ENCODE data around the gene ARHGDIG. TPM values are rescaled to one million over a fixed set of nuclear protein-coding genes. Genes with fewer than 3 reads are reported as not detected.
A peak's percentile ranks its signal among the peaks of the same experiment; 100 is the strongest.

Gene ARHGDIG
- not detected for total RNA-seq (ENCODE audit: unreplicated experiment)
- long read RNA-seq: 0 reads

DNA sequence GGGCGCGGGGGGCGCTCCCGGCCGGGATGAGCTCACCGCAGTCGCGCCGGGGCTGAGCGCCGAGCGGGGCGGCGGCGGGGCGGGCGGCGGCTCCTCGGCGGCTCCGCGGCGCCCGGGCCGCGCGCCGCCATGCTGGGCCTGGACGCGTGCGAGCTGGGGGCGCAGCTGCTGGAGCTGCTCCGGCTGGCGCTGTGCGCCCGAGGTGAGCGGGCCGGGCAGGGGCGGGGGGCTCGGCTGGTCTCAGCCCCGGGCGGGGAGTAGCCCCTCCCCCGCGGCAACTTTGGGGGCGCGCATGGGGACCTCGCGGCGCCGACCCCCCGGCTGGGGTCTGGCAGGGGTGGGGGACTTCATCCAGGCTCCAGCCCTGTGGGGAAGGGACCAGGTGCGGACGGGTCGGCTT lies at the start of gene ARHGDIG:
ARHGDIG (plus strand) TSS at position 40 of the 400 bp plus-strand sequence; CDS start at position 130, 90 bp downstream.
- Mint-ChIP-seq H3K27me3 (ENCODE audit: unreplicated experiment) (peaks cover 9% of the 10 kb centered on the region), H3K4me1 (ENCODE audit: unreplicated experiment) (no peaks in the 10 kb centered on the region), H3K27ac (ENCODE audit: unreplicated experiment) (no peak within 1 kb of the TSS), H3K36me3 (ENCODE audit: low read depth, unreplicated experiment) (no peaks in the 10 kb centered on the region), H3K4me3 (ENCODE audit: unreplicated experiment) (no peak within 1 kb of the TSS), H3K9me3 (ENCODE audit: unreplicated experiment) (no peaks in the 10 kb centered on the region)
- no peak for DNase-seq (ENCODE audit: low spot score)
- TF ChIP-seq, protein P1, sequence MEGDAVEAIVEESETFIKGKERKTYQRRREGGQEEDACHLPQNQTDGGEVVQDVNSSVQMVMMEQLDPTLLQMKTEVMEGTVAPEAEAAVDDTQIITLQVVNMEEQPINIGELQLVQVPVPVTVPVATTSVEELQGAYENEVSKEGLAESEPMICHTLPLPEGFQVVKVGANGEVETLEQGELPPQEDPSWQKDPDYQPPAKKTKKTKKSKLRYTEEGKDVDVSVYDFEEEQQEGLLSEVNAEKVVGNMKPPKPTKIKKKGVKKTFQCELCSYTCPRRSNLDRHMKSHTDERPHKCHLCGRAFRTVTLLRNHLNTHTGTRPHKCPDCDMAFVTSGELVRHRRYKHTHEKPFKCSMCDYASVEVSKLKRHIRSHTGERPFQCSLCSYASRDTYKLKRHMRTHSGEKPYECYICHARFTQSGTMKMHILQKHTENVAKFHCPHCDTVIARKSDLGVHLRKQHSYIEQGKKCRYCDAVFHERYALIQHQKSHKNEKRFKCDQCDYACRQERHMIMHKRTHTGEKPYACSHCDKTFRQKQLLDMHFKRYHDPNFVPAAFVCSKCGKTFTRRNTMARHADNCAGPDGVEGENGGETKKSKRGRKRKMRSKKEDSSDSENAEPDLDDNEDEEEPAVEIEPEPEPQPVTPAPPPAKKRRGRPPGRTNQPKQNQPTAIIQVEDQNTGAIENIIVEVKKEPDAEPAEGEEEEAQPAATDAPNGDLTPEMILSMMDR (IDR thresholded peaks at IDR 0.05; ENCODE audit: unreplicated experiment): no peak

DNA sequence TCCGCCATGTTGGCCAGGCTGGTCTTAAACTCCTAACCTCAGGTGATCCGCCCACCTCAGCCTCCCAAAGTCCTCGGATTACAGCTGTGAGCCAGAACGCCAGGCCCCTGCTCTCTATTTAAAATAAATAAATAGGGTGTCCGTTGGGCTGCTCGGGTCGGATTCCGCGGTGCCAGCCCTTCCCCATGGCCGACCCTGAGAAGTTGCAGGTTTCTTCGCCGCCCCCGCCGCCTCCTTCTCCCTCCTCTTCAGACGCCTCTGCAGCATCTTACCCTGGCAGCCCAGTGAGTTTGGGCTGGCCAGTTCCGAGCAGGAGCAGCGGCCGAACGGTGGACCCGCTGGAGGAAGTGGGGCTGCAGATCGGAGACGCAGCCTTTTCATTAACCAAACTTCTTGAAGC lies 49.4 kb upstream of the ARHGDIG start:
- Mint-ChIP-seq H3K4me3 (ENCODE audit: unreplicated experiment) (no peak overlapping the region), H3K27ac (ENCODE audit: unreplicated experiment) (no peak overlapping the region), H3K9me3 (ENCODE audit: unreplicated experiment) (no peaks in the 10 kb centered on the region), H3K36me3 (ENCODE audit: low read depth, unreplicated experiment) (peaks cover 12% of the 10 kb centered on the region), H3K4me1 (ENCODE audit: unreplicated experiment) (peaks cover 14% of the 10 kb centered on the region), H3K27me3 (ENCODE audit: unreplicated experiment) (peaks cover 11% of the 10 kb centered on the region)
- DNase-seq (ENCODE audit: low spot score): no peak
- TF ChIP-seq, protein P1 (IDR thresholded peaks at IDR 0.05; ENCODE audit: unreplicated experiment): no peak

DNA sequence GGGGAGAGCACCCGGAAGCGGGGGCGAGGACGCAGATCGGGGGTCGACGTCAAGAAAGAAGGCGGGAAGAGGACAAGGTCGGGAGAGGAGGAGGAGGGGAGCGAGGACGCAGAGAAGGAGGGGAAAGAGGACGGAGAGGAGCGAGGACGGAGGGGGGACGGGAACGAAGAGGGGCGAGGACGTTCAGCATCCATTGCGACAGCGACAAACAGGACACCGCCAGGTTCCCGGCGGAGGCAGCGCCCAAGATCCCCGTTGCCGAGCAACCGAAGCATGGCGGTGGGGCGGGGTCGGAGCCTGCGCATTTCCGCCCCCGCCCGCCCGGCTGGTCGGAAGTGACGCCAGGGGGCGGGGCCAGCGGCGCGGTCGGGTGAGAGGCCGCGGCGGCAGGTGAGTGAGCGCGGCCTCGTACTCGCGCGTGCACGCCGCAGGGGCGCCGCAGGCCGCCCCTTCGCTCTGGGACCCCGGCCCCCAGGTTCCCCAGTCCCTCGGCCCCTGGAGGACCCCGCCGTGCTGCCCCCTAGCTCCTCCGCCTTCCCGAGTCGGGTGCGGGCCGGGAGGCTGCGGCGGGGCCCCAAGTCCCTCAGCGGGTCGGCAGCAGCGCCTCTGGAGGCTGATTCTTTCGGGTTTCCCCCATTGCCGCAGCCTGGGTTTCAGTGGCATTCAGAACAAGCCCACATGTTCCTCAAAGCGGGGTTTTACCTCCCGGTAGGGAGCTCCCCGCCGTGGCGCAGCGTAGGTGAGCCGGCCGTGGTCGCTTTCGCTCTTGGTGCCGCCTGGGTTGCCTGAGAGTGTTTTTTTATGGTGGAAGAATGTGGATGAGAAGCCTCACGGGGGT lies 45.7 kb upstream of the ARHGDIG start, which contains the start of gene FAM234A:
FAM234A (plus strand) TSS at position 354 of the 838 bp plus-strand sequence. CDS start 19,593 bp downstream, outside the sequence.
- H3K9me3 Mint-ChIP-seq (ENCODE audit: unreplicated experiment): no peaks in the 10 kb centered on the region
- peak; percentile 96 for DNase-seq (ENCODE audit: low spot score)

DNA sequence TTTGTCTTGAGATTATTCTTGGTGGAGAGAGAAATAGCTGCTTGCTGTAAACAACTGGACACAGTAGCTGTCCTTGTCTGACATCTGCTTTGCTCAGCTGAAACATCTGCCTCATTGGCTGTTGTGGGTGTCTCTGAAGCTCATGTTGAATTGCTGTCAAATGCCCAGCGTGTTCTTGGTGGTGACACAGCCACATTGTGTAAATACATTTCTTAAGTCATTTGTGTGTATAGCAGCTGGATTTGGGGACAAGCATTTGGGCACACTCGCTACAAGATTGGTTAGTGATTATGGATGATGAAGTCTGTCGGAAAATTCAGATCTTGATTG lies 40.5 kb upstream of the ARHGDIG start:
- Mint-ChIP-seq H3K4me1 (ENCODE audit: unreplicated experiment) (peaks cover 4% of the 10 kb centered on the region), H3K27ac (ENCODE audit: unreplicated experiment) (peak overlapping the region; percentile 16), H3K27me3 (ENCODE audit: unreplicated experiment) (peaks cover 8% of the 10 kb centered on the region), H3K9me3 (ENCODE audit: unreplicated experiment) (no peaks in the 10 kb centered on the region), H3K36me3 (ENCODE audit: low read depth, unreplicated experiment) (no peaks in the 10 kb centered on the region), H3K4me3 (ENCODE audit: unreplicated experiment) (no peak overlapping the region)
- TF ChIP-seq, protein P1 (IDR thresholded peaks at IDR 0.05; ENCODE audit: unreplicated experiment): no peak
- no peak for DNase-seq (ENCODE audit: low spot score)

More for the DNA sequence above, 45.7 kb upstream of the ARHGDIG start, which contains the start of gene FAM234A:
- Mint-ChIP-seq H3K36me3 (ENCODE audit: low read depth, unreplicated experiment) (no peaks in the 10 kb centered on the region), H3K27me3 (ENCODE audit: unreplicated experiment) (peaks cover 10% of the 10 kb centered on the region), H3K27ac (ENCODE audit: unreplicated experiment) (peak within 1 kb of the TSS; percentile 99), H3K4me1 (ENCODE audit: unreplicated experiment) (peaks cover 4% of the 10 kb centered on the region), H3K4me3 (ENCODE audit: unreplicated experiment) (peak within 1 kb of the TSS; percentile 98)
- TF ChIP-seq, protein P1 (IDR thresholded peaks at IDR 0.05; ENCODE audit: unreplicated experiment): no peak

DNA sequence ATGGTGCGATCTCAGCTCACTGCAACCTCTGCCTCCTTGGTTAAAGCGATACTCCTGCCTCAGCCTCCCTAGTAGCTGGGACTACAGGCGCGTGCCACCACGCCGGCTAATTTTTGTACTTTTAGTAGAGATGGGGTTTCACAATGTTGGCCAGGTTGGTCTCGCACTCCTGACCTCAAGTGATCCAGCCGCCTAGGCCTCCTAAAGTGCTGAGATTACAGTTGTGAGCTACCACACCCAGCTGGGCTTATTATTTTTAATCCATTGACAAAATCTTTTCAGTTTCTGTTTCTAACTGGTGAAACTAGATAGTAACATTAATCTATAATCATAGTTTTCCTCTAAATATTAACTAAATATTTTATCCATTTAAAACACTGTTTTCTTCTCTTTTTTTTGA lies 39.8 kb upstream of the ARHGDIG start:
- Mint-ChIP-seq H3K27me3 (ENCODE audit: unreplicated experiment) (peaks cover 3% of the 10 kb centered on the region), H3K4me3 (ENCODE audit: unreplicated experiment) (no peak overlapping the region), H3K36me3 (ENCODE audit: low read depth, unreplicated experiment) (no peaks in the 10 kb centered on the region), H3K4me1 (ENCODE audit: unreplicated experiment) (no peaks in the 10 kb centered on the region), H3K27ac (ENCODE audit: unreplicated experiment) (no peak overlapping the region), H3K9me3 (ENCODE audit: unreplicated experiment) (no peaks in the 10 kb centered on the region)
- no peak for DNase-seq (ENCODE audit: low spot score)
- TF ChIP-seq, protein P1 (IDR thresholded peaks at IDR 0.05; ENCODE audit: unreplicated experiment): no peak
